CD4-positive, alpha-beta memory T cell (primary cell): Measurements from ENCODE around the gene ARV1. TPM values are rescaled to one million over a fixed set of nuclear protein-coding genes. Genes with fewer than 3 reads are reported as not detected.

Experiments used
- CTCF ChIA-PET: fragments of 350-600 bp; sonication (Branson Sonifier 250); formaldehyde crosslinking; loops from one replicate; lab custom pipeline; 2021; ENCODE audit warnings: inconsistent platforms; ENCODE audit not compliant: partially characterized antibody; lab: Charles Lee
- POLR2A ChIA-PET: fragments of 350-600 bp; sonication (Branson Sonifier 250); formaldehyde crosslinking; loops from one replicate; lab custom pipeline; 2021; ENCODE audit not compliant: partially characterized antibody; lab: Charles Lee
- DNase-seq, 5 donors: peaks; one replicate each; pipeline versions ENCODE4 v3.0.0 to v3.0.0-alpha.2; 2020 to 2022; ENCODE audit warnings: mixed read lengths in 1 of 5
- H3K27ac ChIP-seq: one replicate; pipeline ENCODE4 v1.7.0; 2013; ENCODE audit warnings: low read depth, low read length
- H3K27me3 ChIP-seq: 2 replicates; pipeline ENCODE4 v1.7.0; 2013; ENCODE audit warnings: mild to moderate bottlenecking, low read length, moderate library complexity; ENCODE audit not compliant: insufficient read depth
- H3K36me3 ChIP-seq: 2 replicates; pipeline ENCODE4 v1.7.0; 2013; ENCODE audit warnings: mild to moderate bottlenecking, low read length, moderate library complexity; ENCODE audit not compliant: insufficient read depth
- H3K4me1 ChIP-seq: 2 replicates; pipeline ENCODE4 v1.7.0; 2013; ENCODE audit warnings: mild to moderate bottlenecking, low read length, moderate library complexity; ENCODE audit not compliant: insufficient read depth
- H3K4me3 ChIP-seq, 2 donors: one replicate each; pipeline ENCODE4 v1.7.0; 2013; ENCODE audit warnings: low read length in 2 of 2, mild to moderate bottlenecking in 1 of 2
- H3K9me3 ChIP-seq, 2 donors: one replicate each; pipeline ENCODE4 v1.7.0; 2013; ENCODE audit warnings: low read length in 2 of 2, control low read depth in 1 of 2; ENCODE audit not compliant: control insufficient read depth in 1 of 2
- H3K27ac Mint-ChIP-seq, 7 donors: one replicate each; pipeline ENCODE4 v1.8.0; 2020 to 2021; ENCODE audit warnings: mixed read lengths in 7 of 7, mild to moderate bottlenecking in 6 of 7, inconsistent platforms in 3 of 7, moderate library complexity in 3 of 7
- H3K27me3 Mint-ChIP-seq, 2 donors: one replicate each; pipeline ENCODE4 v1.8.0; 2020 to 2021; ENCODE audit warnings: mixed read lengths in 2 of 2
- H3K36me3 Mint-ChIP-seq, 2 donors: one replicate each; pipeline ENCODE4 v1.8.0; 2020 to 2021; ENCODE audit warnings: mixed read lengths in 2 of 2, inconsistent platforms in 1 of 2, mild to moderate bottlenecking in 1 of 2
- H3K4me1 Mint-ChIP-seq, 4 donors: one replicate each; pipeline ENCODE4 v1.8.0; 2020 to 2021; ENCODE audit warnings: mixed read lengths in 4 of 4, mild to moderate bottlenecking in 1 of 4
- H3K4me3 Mint-ChIP-seq, 8 donors: one replicate each; pipeline ENCODE4 v1.8.0; 2020 to 2021; ENCODE audit warnings: mixed read lengths in 8 of 8, mild to moderate bottlenecking in 7 of 8, moderate library complexity in 6 of 8, inconsistent platforms in 3 of 8
- H3K9me3 Mint-ChIP-seq, 8 donors: one replicate each; pipeline ENCODE4 v1.8.0; 2020 to 2021; ENCODE audit warnings: mixed read lengths in 8 of 8, mild to moderate bottlenecking in 5 of 8, inconsistent platforms in 3 of 8, moderate library complexity in 1 of 8
- intact Hi-C: fragments of 100-400 bp; cut with micrococcal nuclease; formaldehyde crosslinking; loops from one replicate; pipeline ENCODE4 v1.15.1; 2023
- polyA plus RNA-seq, 2 donors: library from polyadenylated mRNA; unstranded; fragments of 300-500 nt; fragmentation: Illumina TruSeq; gene quantifications; one replicate each; pipeline ENCODE4 v1.2.3, GENCODE V29; 2021
- total RNA-seq, 2 experiments: library from RNA; stranded (reverse); gene quantifications; one replicate each; pipeline ENCODE4 v1.2.3, GENCODE V29; 2021

Gene ARV1
- total and polyA plus RNA-seq, 4 experiments from 2014 or later: 13.8 to 37.4 (median 19.3) TPM

GRCh38 chr1:231013391-231014015, 34.6 kb downstream of the ARV1 start:
- no peak for DNase-seq
- H3K36me3 ChIP-seq: no peaks in the 10 kb centered on the region
- no peaks in the 10 kb centered on the region for H3K9me3 ChIP-seq
- H3K4me3 ChIP-seq: no peak overlapping the region
- H3K9me3 Mint-ChIP-seq: no peaks in the 10 kb centered on the region
- intact Hi-C loops: loop anchor here (10.0 kb wide), 1 partner anchor 81 kb away; no protein-coding TSS in a partner anchor
- H3K27me3 ChIP-seq: no peaks in the 10 kb centered on the region
- ChIA-PET POLR2A (interaction anchor here (0.7 kb wide), 1 partner anchor 11 kb away, joined by 3 read pairs; no protein-coding TSS in a partner anchor), CTCF (interaction anchor here (0.7 kb wide), 1 partner anchor 33 kb away, joined by 3 read pairs; no protein-coding TSS in a partner anchor)
- no peak overlapping the region for H3K27ac Mint-ChIP-seq
- H3K4me1 ChIP-seq: no peaks in the 10 kb centered on the region
- H3K4me3 Mint-ChIP-seq: no peak overlapping the region
- no peaks in the 10 kb centered on the region for H3K4me1 Mint-ChIP-seq
- no peak overlapping the region for H3K27ac ChIP-seq
- H3K27me3 Mint-ChIP-seq: no peaks in the 10 kb centered on the region
- H3K36me3 Mint-ChIP-seq: peaks cover 4 to 5% of the 10 kb centered on the region in 2 donors

GRCh38 chr1:231016234-231016633, 37.3 kb downstream of the ARV1 start:
- H3K4me3 Mint-ChIP-seq: no peak overlapping the region
- no peaks in the 10 kb centered on the region for H3K27me3 ChIP-seq
- DNase-seq: no peak
- H3K27ac Mint-ChIP-seq: no peak overlapping the region
- H3K9me3 Mint-ChIP-seq: no peaks in the 10 kb centered on the region
- no peak overlapping the region for H3K4me3 ChIP-seq
- peaks cover 0 to 6% (median 2%) of the 10 kb centered on the region in 4 donors for H3K4me1 Mint-ChIP-seq
- peaks cover 6 to 13% of the 10 kb centered on the region in 2 donors for H3K36me3 Mint-ChIP-seq
- POLR2A ChIA-PET: no interaction called here
- intact Hi-C loops: loop anchor here (10.0 kb wide), 1 partner anchor 79 kb away; no protein-coding TSS in a partner anchor
- no peaks in the 10 kb centered on the region for H3K27me3 Mint-ChIP-seq
- no peaks in the 10 kb centered on the region for H3K4me1 ChIP-seq
- CTCF ChIA-PET: no interaction called here
- no peaks in the 10 kb centered on the region for H3K9me3 ChIP-seq
- H3K36me3 ChIP-seq: no peaks in the 10 kb centered on the region
- H3K27ac ChIP-seq: no peak overlapping the region

- no peak overlapping the region for H3K4me3 ChIP-seq
- H3K36me3 Mint-ChIP-seq: peaks cover 6 to 13% of the 10 kb centered on the region in 2 donors
- ChIA-PET CTCF (no interaction called here), POLR2A (no interaction called here)
- peaks cover 0 to 6% (median 2%) of the 10 kb centered on the region in 4 donors for H3K4me1 Mint-ChIP-seq
- H3K27me3 ChIP-seq: no peaks in the 10 kb centered on the region
- H3K27ac ChIP-seq: no peak overlapping the region
- H3K27me3 Mint-ChIP-seq: no peaks in the 10 kb centered on the region
- H3K27ac Mint-ChIP-seq: no peak overlapping the region
- H3K9me3 Mint-ChIP-seq: no peaks in the 10 kb centered on the region
- H3K36me3 ChIP-seq: no peaks in the 10 kb centered on the region
- no peaks in the 10 kb centered on the region for H3K9me3 ChIP-seq
- DNase-seq: no peak
- intact Hi-C loops: loop anchor here (10.0 kb wide), 1 partner anchor 78 kb away; no protein-coding TSS in a partner anchor
- H3K4me3 Mint-ChIP-seq: no peak overlapping the region
- H3K4me1 ChIP-seq: no peaks in the 10 kb centered on the region
Observed at GRCh38 chr1:231016966-231017365, 38.1 kb downstream of the ARV1 start.

- H3K4me1 Mint-ChIP-seq: peaks cover 0 to 6% (median 2%) of the 10 kb centered on the region in 4 donors
- no peak overlapping the region for H3K27ac Mint-ChIP-seq
- intact Hi-C loops: loop anchor here (10.0 kb wide), 1 partner anchor 75 kb away; no protein-coding TSS in a partner anchor
- Histone ChIP-seq H3K27ac (no peak overlapping the region), H3K36me3 (no peaks in the 10 kb centered on the region), H3K27me3 (no peaks in the 10 kb centered on the region), H3K4me3 (no peak overlapping the region), H3K4me1 (no peaks in the 10 kb centered on the region), H3K9me3 (no peaks in the 10 kb centered on the region)
- no peaks in the 10 kb centered on the region for H3K27me3 Mint-ChIP-seq
- POLR2A ChIA-PET: no interaction called here
- no peaks in the 10 kb centered on the region for H3K9me3 Mint-ChIP-seq
- H3K36me3 Mint-ChIP-seq: peaks cover 6 to 13% of the 10 kb centered on the region in 2 donors
- H3K4me3 Mint-ChIP-seq: peak overlapping the region in 1 of 8 donors; percentile 3
- no peak for DNase-seq
- CTCF ChIA-PET: no interaction called here
Observed at GRCh38 chr1:231019711-231020110, 40.8 kb downstream of the ARV1 start.

GRCh38 chr1:231020139-231020601, 41.3 kb downstream of the ARV1 start:
- Histone ChIP-seq H3K27me3 (no peaks in the 10 kb centered on the region), H3K4me3 (no peak overlapping the region), H3K36me3 (no peaks in the 10 kb centered on the region), H3K27ac (no peak overlapping the region), H3K9me3 (no peaks in the 10 kb centered on the region), H3K4me1 (no peaks in the 10 kb centered on the region)
- ChIA-PET CTCF (no interaction called here), POLR2A (no interaction called here)
- intact Hi-C loops: no loop called here
- H3K4me3 Mint-ChIP-seq: peak overlapping the region in 6 of 8 donors; percentile 5 to 78 (median 35)
- no peaks in the 10 kb centered on the region for H3K27me3 Mint-ChIP-seq
- H3K4me1 Mint-ChIP-seq: peaks cover 0 to 6% (median 2%) of the 10 kb centered on the region in 4 donors
- no peak overlapping the region for H3K27ac Mint-ChIP-seq
- H3K9me3 Mint-ChIP-seq: no peaks in the 10 kb centered on the region
- peaks cover 6 to 13% of the 10 kb centered on the region in 2 donors for H3K36me3 Mint-ChIP-seq
- DNase-seq: no peak

GRCh38 chr1:231020816-231021215, 41.9 kb downstream of the ARV1 start:
- POLR2A ChIA-PET: no interaction called here
- Mint-ChIP-seq H3K9me3 (no peaks in the 10 kb centered on the region), H3K4me1 (peaks cover 0 to 6% (median 2%) of the 10 kb centered on the region in 4 donors)

GRCh38 chr1:231021540-231022031, 42.7 kb downstream of the ARV1 start:
- POLR2A ChIA-PET: no interaction called here
- H3K4me3 Mint-ChIP-seq: no peak overlapping the region
- Histone ChIP-seq H3K4me1 (no peaks in the 10 kb centered on the region), H3K27me3 (no peaks in the 10 kb centered on the region), H3K36me3 (no peaks in the 10 kb centered on the region), H3K4me3 (no peak overlapping the region), H3K9me3 (no peaks in the 10 kb centered on the region), H3K27ac (no peak overlapping the region)
- no peak overlapping the region for H3K27ac Mint-ChIP-seq
- no peaks in the 10 kb centered on the region for H3K9me3 Mint-ChIP-seq
- CTCF ChIA-PET: interaction anchor here (1.0 kb wide), 1 partner anchor 103 kb away, joined by 3 read pairs; no protein-coding TSS in a partner anchor
- peaks cover 0 to 6% (median 4%) of the 10 kb centered on the region in 4 donors for H3K4me1 Mint-ChIP-seq
- intact Hi-C loops: no loop called here
- H3K36me3 Mint-ChIP-seq: peaks cover 4 to 13% of the 10 kb centered on the region in 2 donors
- no peaks in the 10 kb centered on the region for H3K27me3 Mint-ChIP-seq
- DNase-seq: no peak

More at GRCh38 chr1:231020816-231021215, 41.9 kb downstream of the ARV1 start:
- no peaks in the 10 kb centered on the region for H3K27me3 ChIP-seq
- intact Hi-C loops: no loop called here
- no peak for DNase-seq
- H3K9me3 ChIP-seq: no peaks in the 10 kb centered on the region
- Mint-ChIP-seq H3K4me3 (no peak overlapping the region), H3K36me3 (peaks cover 6 to 13% of the 10 kb centered on the region in 2 donors), H3K27me3 (no peaks in the 10 kb centered on the region), H3K27ac (no peak overlapping the region)
- no peaks in the 10 kb centered on the region for H3K36me3 ChIP-seq
- H3K27ac ChIP-seq: no peak overlapping the region
- CTCF ChIA-PET: no interaction called here
- no peaks in the 10 kb centered on the region for H3K4me1 ChIP-seq
- no peak overlapping the region for H3K4me3 ChIP-seq
